HG03432 (cell line): ENCODE measurements around the gene CXCL3.

ENCODE experiments used
- ATAC-seq: cut with Tn5 transposase; IDR thresholded peaks from one replicate; pipeline ENCODE4 v1.9.1; 2021; ENCODE audit warnings: mild to moderate bottlenecking, moderate library complexity; ENCODE audit not compliant: unreplicated experiment

CXCL3 gene

GRCh38 chr4:74056114-74056857 is 17.8 kb upstream of the CXCL3 start:
- no peak for ATAC-seq

GRCh38 chr4:74055498-74055897 is 17.0 kb upstream of the CXCL3 start:
- ATAC-seq, result no peak

- no peak for ATAC-seq
These were observed 16.6 kb upstream of the CXCL3 start for GRCh38 chr4:74055096-74055495.

GRCh38 chr4:74054483-74055047 is 16.1 kb upstream of the CXCL3 start:
- ATAC-seq, result no peak

- no peak for ATAC-seq
These were observed 8.7 kb upstream of the CXCL3 start for GRCh38 chr4:74047152-74047551.

- no peak for ATAC-seq
These were observed 7.3 kb upstream of the CXCL3 start for GRCh38 chr4:74045772-74046171.

- no peak for ATAC-seq
These were observed 6.8 kb upstream of the CXCL3 start for GRCh38 chr4:74045247-74045646.

- ATAC-seq, result no peak
These were observed 6.2 kb upstream of the CXCL3 start for GRCh38 chr4:74044677-74045076.

GRCh38 chr4:74042681-74043080 is 4.2 kb upstream of the CXCL3 start:
- ATAC-seq, result no peak

GRCh38 chr4:74041418-74041817 is 2.9 kb upstream of the CXCL3 start:
- no peak for ATAC-seq

GRCh38 chr4:74039315-74039763 is 850 bp upstream of the CXCL3 start:
- ATAC-seq, result no peak

- no peak for ATAC-seq
These were observed 434 bp downstream of the CXCL3 start for GRCh38 chr4:74038086-74038424.

- no peak for ATAC-seq
These were observed 1.2 kb downstream of the CXCL3 start for GRCh38 chr4:74037076-74037955.

GRCh38 chr4:74033739-74034138 is 4.8 kb downstream of the CXCL3 start:
- no peak for ATAC-seq

GRCh38 chr4:74032064-74032463 is 6.4 kb downstream of the CXCL3 start:
- no peak for ATAC-seq

- no peak for ATAC-seq
These were observed 6.9 kb downstream of the CXCL3 start for GRCh38 chr4:74031576-74031975.

- no peak for ATAC-seq
These were observed 8.2 kb downstream of the CXCL3 start for GRCh38 chr4:74030285-74030684.

GRCh38 chr4:74028504-74028903 is 10.0 kb downstream of the CXCL3 start:
- no peak for ATAC-seq

GRCh38 chr4:74023709-74024108 is 14.8 kb downstream of the CXCL3 start:
- ATAC-seq, result no peak

- ATAC-seq, result no peak
These were observed 16.9 kb downstream of the CXCL3 start for GRCh38 chr4:74021601-74022000.

- no peak for ATAC-seq
These were observed 19.7 kb downstream of the CXCL3 start for GRCh38 chr4:74018771-74019170.

- ATAC-seq, result no peak
These were observed 20.4 kb downstream of the CXCL3 start for GRCh38 chr4:74018116-74018515.
